Mesothelial cell of epicardium (in vitro differentiated cells): ENCODE results near the gene NUFIP1. TPM values are rescaled to one million over a fixed set of nuclear protein-coding genes. Genes with fewer than 3 reads are reported as not detected.

Experiments
- DNase-seq, 2 experiments: peaks; one replicate each; pipeline ENCODE4 v3.0.0; 2021; ENCODE audit warnings: low spot score in 2 of 2; ENCODE audit not compliant: unreplicated experiment in 2 of 2
- H3K27ac Mint-ChIP-seq: 2 replicates; pipeline ENCODE4 v1.8.0; 2021; ENCODE audit warnings: mixed read lengths
- H3K27me3 Mint-ChIP-seq: 2 replicates; pipeline ENCODE4 v1.8.0; 2021; ENCODE audit warnings: low read depth, mixed read lengths
- H3K36me3 Mint-ChIP-seq: 2 replicates; pipeline ENCODE4 v1.8.0; 2021; ENCODE audit warnings: mixed read lengths
- H3K4me1 Mint-ChIP-seq: 2 replicates; pipeline ENCODE4 v1.8.0; 2021; ENCODE audit warnings: mixed read lengths
- H3K4me3 Mint-ChIP-seq: 2 replicates; pipeline ENCODE4 v1.8.0; 2021; ENCODE audit warnings: mild to moderate bottlenecking, moderate library complexity, mixed read lengths
- H3K9me3 Mint-ChIP-seq: 2 replicates; pipeline ENCODE4 v1.8.0; 2021; ENCODE audit warnings: mixed read lengths
- total RNA-seq: library from RNA; stranded (reverse); gene quantifications from 3 replicates; pipeline ENCODE4 v1.2.1, GENCODE V29; 2021
- TF ChIP-seq, protein P1 (sequence below): fragments of 200-600 bp; sonication (generic); IDR thresholded peaks from one replicate; pipeline ENCODE4 v1.5.0; 2021; ENCODE audit warnings: antibody characterized with exemption; ENCODE audit not compliant: unreplicated experiment

NUFIP1 gene
- total RNA-seq, 1 donor from 2014 or later, result 9.9 TPM

DNA sequence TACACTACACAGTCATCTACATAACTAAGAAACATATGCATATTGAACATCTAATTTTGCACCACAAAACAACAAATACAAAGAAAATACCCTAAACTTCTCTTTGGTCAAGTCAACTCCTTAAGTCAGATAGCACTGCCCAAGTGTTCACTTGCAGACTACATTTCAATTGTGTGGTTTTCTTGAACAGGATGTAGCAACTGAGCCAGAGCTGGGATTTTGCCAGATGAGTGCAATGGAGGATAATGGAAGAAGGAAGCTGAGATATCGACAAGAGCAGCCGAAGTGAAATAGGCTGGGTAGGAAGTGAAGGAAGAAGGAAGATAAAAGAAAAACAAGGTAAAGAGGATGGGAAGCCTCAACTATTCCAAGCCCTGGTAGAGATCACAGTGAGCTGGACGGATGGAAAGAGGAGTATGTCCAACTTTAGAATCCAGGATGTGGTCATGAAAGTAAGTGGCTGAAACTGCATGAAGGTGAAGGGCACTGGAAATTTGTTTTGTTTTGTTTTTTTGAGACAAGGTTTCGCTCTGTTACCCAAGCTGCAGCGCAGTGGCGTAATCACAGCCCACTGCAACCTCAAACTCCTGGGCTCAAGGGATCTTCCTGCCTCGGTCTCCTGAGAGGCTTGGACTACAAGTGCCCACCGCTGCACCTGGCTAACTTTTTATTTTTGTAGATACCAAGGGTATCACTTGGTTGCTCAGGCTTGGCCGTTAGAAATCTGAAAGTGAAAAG lies 15.0 kb downstream of the NUFIP1 start:
- no peaks in the 10 kb centered on the region for H3K9me3 Mint-ChIP-seq
- TF ChIP-seq, protein P1, sequence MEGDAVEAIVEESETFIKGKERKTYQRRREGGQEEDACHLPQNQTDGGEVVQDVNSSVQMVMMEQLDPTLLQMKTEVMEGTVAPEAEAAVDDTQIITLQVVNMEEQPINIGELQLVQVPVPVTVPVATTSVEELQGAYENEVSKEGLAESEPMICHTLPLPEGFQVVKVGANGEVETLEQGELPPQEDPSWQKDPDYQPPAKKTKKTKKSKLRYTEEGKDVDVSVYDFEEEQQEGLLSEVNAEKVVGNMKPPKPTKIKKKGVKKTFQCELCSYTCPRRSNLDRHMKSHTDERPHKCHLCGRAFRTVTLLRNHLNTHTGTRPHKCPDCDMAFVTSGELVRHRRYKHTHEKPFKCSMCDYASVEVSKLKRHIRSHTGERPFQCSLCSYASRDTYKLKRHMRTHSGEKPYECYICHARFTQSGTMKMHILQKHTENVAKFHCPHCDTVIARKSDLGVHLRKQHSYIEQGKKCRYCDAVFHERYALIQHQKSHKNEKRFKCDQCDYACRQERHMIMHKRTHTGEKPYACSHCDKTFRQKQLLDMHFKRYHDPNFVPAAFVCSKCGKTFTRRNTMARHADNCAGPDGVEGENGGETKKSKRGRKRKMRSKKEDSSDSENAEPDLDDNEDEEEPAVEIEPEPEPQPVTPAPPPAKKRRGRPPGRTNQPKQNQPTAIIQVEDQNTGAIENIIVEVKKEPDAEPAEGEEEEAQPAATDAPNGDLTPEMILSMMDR, result no peak
- H3K4me3 Mint-ChIP-seq, result no peak overlapping the region
- H3K36me3 Mint-ChIP-seq, result peaks cover 13% of the 10 kb centered on the region
- no peaks in the 10 kb centered on the region for H3K27me3 Mint-ChIP-seq
- DNase-seq, result no peak
- peaks cover 7% of the 10 kb centered on the region for H3K4me1 Mint-ChIP-seq
- no peak overlapping the region for H3K27ac Mint-ChIP-seq

DNA sequence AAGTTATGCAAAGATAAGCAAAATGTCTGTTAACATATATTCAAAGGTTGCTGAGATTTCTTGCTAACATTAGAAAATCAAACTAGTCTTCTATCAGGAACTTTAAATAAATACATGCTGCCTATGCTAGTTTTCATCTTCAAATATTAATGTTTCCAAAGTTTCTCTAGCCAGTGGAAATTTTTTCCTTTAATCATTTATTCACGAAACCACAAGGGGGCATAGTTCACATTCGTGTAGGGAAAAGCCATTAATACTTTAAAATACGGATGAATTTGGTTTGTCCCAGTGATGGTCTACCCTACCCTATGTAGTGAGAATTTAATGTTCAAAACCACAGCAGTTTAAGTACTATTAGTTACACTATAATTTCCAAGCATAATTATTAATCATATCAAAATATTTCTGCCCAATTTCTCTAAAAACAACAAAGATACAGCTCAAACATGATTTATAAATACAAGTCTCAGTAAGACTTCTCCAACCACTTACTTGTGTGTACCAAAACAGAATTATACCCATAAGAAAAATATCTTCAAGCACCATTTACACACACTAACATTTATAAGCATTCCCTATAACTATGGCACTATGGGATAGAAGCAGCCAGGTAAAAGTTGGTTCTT lies 16.2 kb downstream of the NUFIP1 start:
- H3K9me3 Mint-ChIP-seq, result no peaks in the 10 kb centered on the region
- no peaks in the 10 kb centered on the region for H3K27me3 Mint-ChIP-seq
- no peak for DNase-seq

DNA sequence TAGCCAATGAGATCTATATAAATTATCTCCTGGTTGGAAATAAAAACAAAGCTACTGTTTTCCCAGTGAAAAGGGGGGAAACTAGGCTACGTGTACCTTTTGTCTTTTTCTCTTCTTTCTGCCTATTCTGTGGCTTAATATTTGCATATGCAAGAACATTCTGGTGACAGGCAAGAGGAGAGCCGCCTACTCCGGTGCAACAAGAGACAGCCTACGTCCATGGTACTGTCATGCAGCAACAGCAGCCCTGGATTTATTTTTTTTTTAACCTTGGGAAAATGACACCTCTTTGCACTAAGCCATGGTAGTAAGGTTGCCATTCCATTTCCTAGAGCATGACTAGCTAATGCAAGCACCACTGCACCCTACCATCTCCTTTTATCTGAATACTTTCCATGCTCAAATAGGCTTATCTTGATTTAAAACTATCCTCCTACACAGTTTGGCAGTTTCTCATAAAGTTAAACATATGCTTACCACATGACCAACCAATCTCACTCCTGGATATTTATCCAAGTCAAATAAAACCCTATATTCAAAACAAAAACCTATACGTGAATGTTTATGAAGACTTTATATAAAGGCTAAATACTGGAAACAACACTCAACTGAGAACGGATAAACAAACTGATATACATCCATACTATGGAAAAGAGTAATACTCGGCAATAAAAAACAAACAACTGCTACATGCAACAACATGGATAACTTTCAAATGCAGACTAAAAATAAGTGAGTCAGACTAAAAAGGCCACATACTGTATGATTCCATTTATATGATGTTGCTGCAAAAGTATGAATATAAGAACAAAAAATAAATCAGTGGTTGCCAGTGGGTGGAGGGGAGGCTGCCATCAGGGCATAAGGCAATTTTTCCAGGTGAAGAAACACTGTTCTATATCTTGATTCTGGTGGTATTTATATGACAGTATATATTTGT lies 17.3 kb downstream of the NUFIP1 start:
- Mint-ChIP-seq H3K36me3 (peaks cover 3% of the 10 kb centered on the region), H3K9me3 (no peaks in the 10 kb centered on the region), H3K4me3 (no peak overlapping the region), H3K4me1 (peaks cover 25% of the 10 kb centered on the region), H3K27ac (peak overlapping the region; percentile 48), H3K27me3 (no peaks in the 10 kb centered on the region)
- no peak for DNase-seq
- TF ChIP-seq, protein P1, result no peak

More for the DNA sequence above, 16.2 kb downstream of the NUFIP1 start:
- peaks cover 8% of the 10 kb centered on the region for H3K36me3 Mint-ChIP-seq
- H3K27ac Mint-ChIP-seq, result no peak overlapping the region
- no peak overlapping the region for H3K4me3 Mint-ChIP-seq
- peaks cover 16% of the 10 kb centered on the region for H3K4me1 Mint-ChIP-seq
- TF ChIP-seq, protein P1, result peak; percentile 85

DNA sequence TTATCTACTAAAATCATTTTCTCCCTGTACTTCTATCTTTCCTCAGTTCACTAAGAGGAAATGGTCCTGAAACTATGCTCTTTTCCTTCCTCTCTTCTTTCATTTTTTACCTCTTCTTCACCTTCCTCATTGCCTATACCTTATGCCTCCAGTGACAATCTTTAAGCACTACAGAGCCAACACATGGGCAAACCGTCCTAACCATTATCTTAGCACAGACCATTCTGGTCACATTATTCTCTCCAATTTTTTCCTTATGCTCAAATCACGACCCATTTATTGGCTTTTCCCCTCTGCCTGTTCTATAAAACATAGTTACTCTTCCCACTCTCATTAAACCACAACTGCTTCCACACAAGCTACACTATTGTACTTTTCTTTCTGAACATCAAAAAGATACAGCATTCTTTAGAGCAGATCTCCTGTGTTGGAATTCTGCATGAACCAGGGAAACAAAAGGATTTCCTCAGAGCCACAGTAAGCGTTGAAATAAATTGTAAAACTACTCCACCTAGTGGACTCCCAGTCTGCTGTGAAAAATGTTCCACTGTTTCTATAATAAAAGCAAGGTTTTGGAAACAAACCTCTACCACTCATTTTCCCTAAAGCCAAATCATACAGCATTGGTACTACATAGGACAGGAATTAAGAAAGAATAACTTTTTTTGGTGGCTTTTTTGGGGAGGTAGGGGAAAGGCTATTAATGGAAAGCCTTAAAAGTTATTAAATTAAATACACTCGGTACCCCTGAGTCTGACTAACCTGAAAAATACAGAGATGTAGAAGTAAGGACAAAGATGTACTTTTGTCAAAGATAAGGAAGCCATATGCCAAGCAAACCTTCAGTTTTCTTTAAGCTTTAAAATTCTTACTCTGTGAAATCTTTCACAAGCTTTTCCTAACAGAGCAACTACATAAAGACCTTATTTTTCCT lies 19.5 kb downstream of the NUFIP1 start:
- peaks cover 8% of the 10 kb centered on the region for H3K36me3 Mint-ChIP-seq
- no peak overlapping the region for H3K27ac Mint-ChIP-seq
- TF ChIP-seq, protein P1, result peak; percentile 84
- H3K4me3 Mint-ChIP-seq, result no peak overlapping the region
- H3K4me1 Mint-ChIP-seq, result peaks cover 25% of the 10 kb centered on the region
- H3K9me3 Mint-ChIP-seq, result no peaks in the 10 kb centered on the region
- no peak for DNase-seq
- H3K27me3 Mint-ChIP-seq, result no peaks in the 10 kb centered on the region

DNA sequence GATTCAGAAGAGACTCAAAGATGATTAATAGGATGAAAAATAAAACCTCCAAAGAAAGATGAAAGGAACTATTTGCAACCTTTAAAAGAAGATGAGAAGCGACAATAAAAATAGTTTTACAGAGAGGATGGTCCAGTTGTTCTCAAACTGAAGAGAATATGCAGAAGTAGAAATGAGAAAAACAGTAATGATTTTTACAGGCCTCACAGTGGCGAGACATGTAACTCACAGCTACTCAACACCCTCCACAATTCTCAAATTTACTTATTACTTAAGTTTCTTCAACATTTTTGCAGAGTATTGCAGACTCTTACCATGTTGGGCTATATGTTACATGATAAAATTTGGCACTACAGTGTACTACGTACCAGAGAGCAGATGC lies 20.8 kb downstream of the NUFIP1 start:
- no peak for DNase-seq
- no peaks in the 10 kb centered on the region for H3K27me3 Mint-ChIP-seq
- no peak overlapping the region for H3K4me3 Mint-ChIP-seq
- peaks cover 25% of the 10 kb centered on the region for H3K4me1 Mint-ChIP-seq
- H3K27ac Mint-ChIP-seq, result peak overlapping the region; percentile 81
- H3K36me3 Mint-ChIP-seq, result peaks cover 22% of the 10 kb centered on the region
- TF ChIP-seq, protein P1, result no peak
- H3K9me3 Mint-ChIP-seq, result peaks cover 10% of the 10 kb centered on the region
